OCI-LY1 (cell line): ENCODE measurements around the gene SPAG17.

Source experiments
- H2AFZ ChIP-seq: fragments of 200-600 bp; sonication (generic), shearing (Covaris generic); 2 replicates; pipeline ENCODE4 v1.6.0; 2014; ENCODE audit warnings: antibody characterized with exemption, mild to moderate bottlenecking, low read length
- H3F3A ChIP-seq: fragments of 200-600 bp; sonication (generic), shearing (Covaris generic); 2 replicates; pipeline ENCODE4 v1.6.0; 2014; ENCODE audit warnings: mild to moderate bottlenecking, antibody characterized with exemption, low read length, moderate library complexity; ENCODE audit not compliant: insufficient read depth
- H3K27ac ChIP-seq: fragments of 200-600 bp; sonication (generic); 2 replicates; pipeline ENCODE4 v1.5.1; 2014; ENCODE audit warnings: low read length, mixed run types, mild to moderate bottlenecking, low read depth; ENCODE audit not compliant: poor library complexity, severe bottlenecking
- H3K27me3 ChIP-seq: fragments of 200-600 bp; sonication (generic); 2 replicates; pipeline ENCODE4 v1.6.0; 2014; ENCODE audit warnings: antibody characterized with exemption, mild to moderate bottlenecking, low read length, moderate library complexity; ENCODE audit not compliant: insufficient read depth
- H3K36me3 ChIP-seq: fragments of 200-600 bp; sonication (generic); 2 replicates; pipeline ENCODE4 v1.6.1; 2014; ENCODE audit warnings: mild to moderate bottlenecking, antibody characterized with exemption, low read length, moderate library complexity, mixed read lengths; ENCODE audit not compliant: insufficient read depth
- H3K4me1 ChIP-seq: fragments of 200-600 bp; sonication (generic); 2 replicates; pipeline ENCODE4 v1.5.1; 2014; ENCODE audit warnings: mild to moderate bottlenecking, low read length, moderate library complexity; ENCODE audit not compliant: insufficient read depth, severe bottlenecking
- H3K4me2 ChIP-seq: fragments of 200-600 bp; sonication (generic), shearing (Covaris generic); 2 replicates; pipeline ENCODE4 v1.6.1; 2014; ENCODE audit warnings: low read length
- H3K4me3 ChIP-seq: fragments of 200-600 bp; sonication (generic); 2 replicates; pipeline ENCODE4 v1.5.1; 2014; ENCODE audit warnings: low read length, low read depth, mild to moderate bottlenecking, mixed read lengths; ENCODE audit not compliant: poor library complexity, severe bottlenecking
- H3K79me2 ChIP-seq: fragments of 200-600 bp; shearing (Covaris generic); 2 replicates; pipeline ENCODE4 v1.6.1; 2016; ENCODE audit warnings: mixed run types, low read length, mixed read lengths; ENCODE audit not compliant: insufficient read depth
- H3K9ac ChIP-seq: fragments of 200-600 bp; sonication (generic), shearing (Covaris generic); 2 replicates; pipeline ENCODE4 v1.6.1; 2014; ENCODE audit warnings: mild to moderate bottlenecking, low read length, mixed read lengths
- H3K9me2 ChIP-seq: fragments of 200-600 bp; sonication (generic), shearing (Covaris generic); 2 replicates; pipeline ENCODE4 v1.6.1; 2014; ENCODE audit warnings: low read depth, mild to moderate bottlenecking, low read length, mixed read lengths
- H3K9me3 ChIP-seq: fragments of 200-600 bp; shearing (Covaris generic); 2 replicates; pipeline ENCODE4 v1.6.1; 2014; ENCODE audit warnings: low read length, mixed read lengths
- H4K20me1 ChIP-seq: fragments of 200-600 bp; sonication (generic), shearing (Covaris generic); 2 replicates; pipeline ENCODE4 v1.6.0; 2016; ENCODE audit warnings: mild to moderate bottlenecking, low read length; ENCODE audit not compliant: insufficient read depth
- EZH2 ChIP-seq: fragments of 200-600 bp; sonication (generic), shearing (Covaris generic); IDR thresholded peaks from 2 replicates; pipeline ENCODE4 v1.8.0; 2017; ENCODE audit warnings: borderline replicate concordance, mixed run types, mild to moderate bottlenecking, antibody characterized with exemption, low read length, moderate library complexity, mixed read lengths
- TF ChIP-seq, protein P1 (sequence below): fragments of 200-600 bp; sonication (generic), shearing (Covaris generic); IDR thresholded peaks from 2 replicates; pipeline ENCODE4 v1.5.1; 2017; ENCODE audit warnings: mild to moderate bottlenecking, antibody characterized with exemption, low read length, moderate library complexity, mixed read lengths

SPAG17 gene

DNA sequence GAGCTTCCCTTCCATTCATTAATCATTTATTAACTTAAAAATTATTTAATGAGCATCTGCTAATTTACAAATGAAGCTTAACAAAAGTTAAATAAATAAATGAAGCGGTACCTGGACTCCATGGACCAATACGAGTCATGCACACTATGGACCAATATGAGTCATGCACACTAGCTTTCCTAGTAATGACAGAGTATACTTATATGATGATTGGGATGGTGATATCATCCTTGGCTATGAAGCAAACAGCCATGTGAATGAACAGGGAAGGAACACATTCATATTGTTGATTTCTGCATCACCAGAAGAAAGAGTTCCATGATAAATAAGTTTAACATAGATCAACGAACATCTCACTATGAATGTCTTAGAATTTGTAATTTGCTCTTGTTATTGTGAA, 109.9 kb downstream of the SPAG17 start:
- Histone ChIP-seq H3K9ac (no peak overlapping the region), H3K4me1 (no peaks in the 10 kb centered on the region), H3K79me2 (no peaks in the 10 kb centered on the region), H3K36me3 (no peaks in the 10 kb centered on the region), H3K9me2 (no peaks in the 10 kb centered on the region), H2AFZ (no peak overlapping the region), H3K27ac (no peak overlapping the region), H3F3A (no peaks in the 10 kb centered on the region), H3K9me3 (no peaks in the 10 kb centered on the region), H3K4me3 (no peak overlapping the region), H3K4me2 (no peak overlapping the region), H3K27me3 (no peaks in the 10 kb centered on the region), H4K20me1 (no peaks in the 10 kb centered on the region)
- no peak for TF ChIP-seq EZH2

DNA sequence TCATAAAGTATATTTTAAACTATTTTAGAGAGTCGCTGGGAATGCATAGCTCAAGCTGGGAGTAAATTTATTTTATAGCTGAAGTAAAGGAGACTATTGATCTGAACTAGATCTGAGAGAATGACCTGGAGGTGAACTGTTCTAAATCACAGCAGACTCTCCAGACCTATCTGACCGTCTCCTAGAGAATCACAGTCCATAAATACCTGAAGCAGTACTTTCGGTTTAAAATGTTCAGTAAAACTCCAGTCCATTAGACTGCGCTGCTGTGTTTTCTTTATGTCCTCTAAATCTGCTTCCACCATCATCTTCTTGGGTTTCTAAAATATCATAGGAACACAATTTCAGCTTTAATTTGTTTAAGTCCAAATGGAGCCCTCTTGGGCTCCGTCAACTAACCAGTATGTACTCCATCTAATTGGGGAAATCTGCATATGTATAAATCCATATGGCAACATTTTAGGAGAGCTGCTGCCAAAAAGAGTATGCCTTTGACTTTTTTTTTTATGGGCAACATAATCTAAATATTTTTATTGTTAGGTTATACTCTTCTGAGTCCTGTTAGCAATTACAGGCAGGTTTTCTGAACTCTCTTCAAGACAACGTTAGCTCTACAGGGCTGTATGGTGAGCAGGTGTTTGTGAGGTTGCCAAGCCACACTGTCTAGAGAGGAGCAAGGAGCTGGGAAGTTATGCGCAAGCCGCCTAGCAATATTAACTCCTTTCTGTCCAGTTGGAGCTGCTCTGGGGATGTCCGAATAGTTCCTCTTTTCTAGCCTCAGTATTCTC, 111.2 kb downstream of the SPAG17 start:
- no peaks in the 10 kb centered on the region for H4K20me1 ChIP-seq
- no peak overlapping the region for H3K27ac ChIP-seq
- H3K79me2 ChIP-seq, result no peaks in the 10 kb centered on the region
- H3F3A ChIP-seq, result no peaks in the 10 kb centered on the region
- H3K9ac ChIP-seq, result no peak overlapping the region
- no peak for TF ChIP-seq EZH2
- TF ChIP-seq, protein P1, sequence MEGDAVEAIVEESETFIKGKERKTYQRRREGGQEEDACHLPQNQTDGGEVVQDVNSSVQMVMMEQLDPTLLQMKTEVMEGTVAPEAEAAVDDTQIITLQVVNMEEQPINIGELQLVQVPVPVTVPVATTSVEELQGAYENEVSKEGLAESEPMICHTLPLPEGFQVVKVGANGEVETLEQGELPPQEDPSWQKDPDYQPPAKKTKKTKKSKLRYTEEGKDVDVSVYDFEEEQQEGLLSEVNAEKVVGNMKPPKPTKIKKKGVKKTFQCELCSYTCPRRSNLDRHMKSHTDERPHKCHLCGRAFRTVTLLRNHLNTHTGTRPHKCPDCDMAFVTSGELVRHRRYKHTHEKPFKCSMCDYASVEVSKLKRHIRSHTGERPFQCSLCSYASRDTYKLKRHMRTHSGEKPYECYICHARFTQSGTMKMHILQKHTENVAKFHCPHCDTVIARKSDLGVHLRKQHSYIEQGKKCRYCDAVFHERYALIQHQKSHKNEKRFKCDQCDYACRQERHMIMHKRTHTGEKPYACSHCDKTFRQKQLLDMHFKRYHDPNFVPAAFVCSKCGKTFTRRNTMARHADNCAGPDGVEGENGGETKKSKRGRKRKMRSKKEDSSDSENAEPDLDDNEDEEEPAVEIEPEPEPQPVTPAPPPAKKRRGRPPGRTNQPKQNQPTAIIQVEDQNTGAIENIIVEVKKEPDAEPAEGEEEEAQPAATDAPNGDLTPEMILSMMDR, result no peak
- no peak overlapping the region for H3K4me2 ChIP-seq
- no peaks in the 10 kb centered on the region for H3K4me1 ChIP-seq
- no peaks in the 10 kb centered on the region for H3K27me3 ChIP-seq
- no peak overlapping the region for H3K4me3 ChIP-seq
- no peaks in the 10 kb centered on the region for H3K36me3 ChIP-seq
- no peaks in the 10 kb centered on the region for H3K9me2 ChIP-seq
- H2AFZ ChIP-seq, result no peak overlapping the region
- no peaks in the 10 kb centered on the region for H3K9me3 ChIP-seq

DNA sequence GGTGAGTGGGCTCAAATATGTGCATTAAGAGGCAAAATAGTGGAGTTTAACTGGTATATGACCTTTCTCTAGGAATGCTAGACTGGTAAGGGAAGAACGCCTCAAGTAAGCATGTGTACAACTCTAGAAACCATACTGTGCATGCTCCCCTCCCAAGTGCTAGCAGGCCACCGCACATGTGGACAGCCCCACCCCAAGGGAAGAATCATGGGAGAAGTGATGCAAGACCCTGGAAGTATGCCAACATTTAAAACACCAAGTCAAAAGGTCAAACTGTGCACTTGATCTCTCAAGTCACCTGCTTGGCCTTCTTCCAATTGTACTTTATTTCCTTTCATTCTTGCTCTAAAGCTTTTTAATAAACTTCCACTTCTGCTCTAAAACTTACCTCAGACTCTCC, 135.0 kb downstream of the SPAG17 start:
- no peaks in the 10 kb centered on the region for H3K36me3 ChIP-seq
- H4K20me1 ChIP-seq, result no peaks in the 10 kb centered on the region
- no peaks in the 10 kb centered on the region for H3K27me3 ChIP-seq
- H3F3A ChIP-seq, result no peaks in the 10 kb centered on the region
- TF ChIP-seq EZH2, result no peak
- TF ChIP-seq, protein P1, result no peak
- H3K27ac ChIP-seq, result no peak overlapping the region
- H3K79me2 ChIP-seq, result no peaks in the 10 kb centered on the region
- no peaks in the 10 kb centered on the region for H3K9me2 ChIP-seq
- H3K4me1 ChIP-seq, result no peaks in the 10 kb centered on the region
- H3K4me3 ChIP-seq, result no peak overlapping the region
- H3K4me2 ChIP-seq, result no peak overlapping the region
- H3K9ac ChIP-seq, result no peak overlapping the region
- H2AFZ ChIP-seq, result no peak overlapping the region
- H3K9me3 ChIP-seq, result no peaks in the 10 kb centered on the region
